ENCODE measurements around the gene GPR17. TPM values are rescaled to one million over a fixed set of nuclear protein-coding genes. Genes with fewer than 3 reads are reported as not detected.

The GPR17 gene
- polyA plus RNA-seq, 1 donor (not counting 4 experiments of a cell fraction or from before 2014, with no cell fraction given) = not detected

- dilution Hi-C loops (cut with MboI; ENCODE audit: extremely low pct_ligation_motif_present, low sequenced_read_pairs) = no loop called here
- no peaks in the 10 kb centered on the region for H3K9me3 ChIP-seq (ENCODE audit: control insufficient read depth, low read depth, low read length)
- peak; percentile 36 for DNase-seq (ENCODE audit: low read depth, low spot score)
- H3K9me1 ChIP-seq (ENCODE audit: control insufficient read depth, extremely low read depth, insufficient read depth, low read length) = no peaks in the 10 kb centered on the region
- no peak overlapping the region for H3K9ac ChIP-seq (ENCODE audit: control insufficient read depth, extremely low read depth, insufficient read depth, low read length)
- H3K27me3 ChIP-seq (ENCODE audit: control insufficient read depth, extremely low read depth, insufficient read depth, low read length) = no peaks in the 10 kb centered on the region
- no peaks in the 10 kb centered on the region for H4K20me1 ChIP-seq (ENCODE audit: control insufficient read depth, extremely low read depth, insufficient read depth, low read length)
- H2AFZ ChIP-seq (ENCODE audit: control insufficient read depth, low read length) = no peak overlapping the region
- peaks cover 8% of the 10 kb centered on the region for H3K4me1 ChIP-seq (ENCODE audit: control insufficient read depth, extremely low read depth, insufficient read depth, low read length)
- H3K4me2 ChIP-seq (ENCODE audit: control insufficient read depth, extremely low read depth, insufficient read depth, low read depth, low read length) = no peak overlapping the region
- no peak overlapping the region for H3K27ac ChIP-seq (ENCODE audit: control insufficient read depth, insufficient read depth, low read length)
- no peak for TF ChIP-seq EZH2 (IDR thresholded peaks at IDR 0.05; ENCODE audit: low read length)
- peak; percentile 86 to 90 (median 89) for TF ChIP-seq CTCF (optimal IDR thresholded peaks at IDR 0.05 in 1 of 3, IDR thresholded peaks at IDR 0.05 in 1 of 3, conservative IDR thresholded peaks at IDR 0.05 in 1 of 3; ENCODE audit: extremely low read depth in 1 of 3, insufficient read depth in 2 of 3, low read length in 3 of 3)
- H3K36me3 ChIP-seq (ENCODE audit: control insufficient read depth in 2 of 2, extremely low read depth in 1 of 2, insufficient read depth in 2 of 2, low read length in 2 of 2) = no peaks in the 10 kb centered on the region
- peak; percentile 79 for FAIRE-seq
- H3K79me2 ChIP-seq (ENCODE audit: control insufficient read depth, insufficient read depth, low read length) = no peaks in the 10 kb centered on the region
- H3K4me3 ChIP-seq (ENCODE audit: control insufficient read depth in 2 of 3, extremely low read depth in 1 of 3, insufficient read depth in 2 of 3, low read depth in 1 of 3, low read length in 3 of 3) = no peak overlapping the region
Observed at GRCh38 chr2:127649684-127650040, 3.7 kb downstream of the GPR17 start.

DNA sequence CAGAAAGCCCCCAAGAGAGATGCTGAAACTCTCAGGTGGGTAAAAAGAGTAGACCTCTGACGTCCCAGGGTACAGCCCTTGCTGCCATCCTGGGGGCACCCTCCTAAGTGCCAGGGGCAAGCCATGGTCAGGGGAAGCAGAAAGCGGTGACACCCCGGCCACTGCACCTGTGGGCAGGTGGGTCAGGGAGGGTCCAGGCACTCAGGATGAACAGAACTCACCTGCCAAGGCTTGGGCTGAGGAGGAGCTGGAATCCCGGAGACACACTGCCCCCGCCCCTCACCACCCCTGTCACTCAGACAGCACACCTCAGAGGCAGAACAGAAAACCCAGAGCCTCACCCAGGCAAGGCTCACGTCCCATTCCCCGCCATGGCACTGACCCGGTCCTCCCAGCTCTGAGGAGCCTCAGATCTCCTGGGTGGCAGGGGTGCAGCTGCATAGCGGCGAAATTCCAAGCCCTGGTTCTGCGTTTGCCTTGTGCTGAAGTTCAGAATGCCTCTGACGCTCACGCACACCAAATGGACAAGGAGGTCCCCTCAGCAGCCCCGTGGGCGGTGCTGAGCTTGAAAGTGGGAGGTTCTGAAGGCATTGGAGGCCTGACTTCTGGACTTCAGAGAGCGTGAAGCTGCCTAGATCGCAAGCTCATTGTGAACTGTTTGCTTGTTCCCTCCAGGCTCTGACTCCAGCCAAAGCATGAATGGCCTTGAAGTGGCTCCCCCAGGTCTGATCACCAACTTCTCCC is 4.3 kb downstream of the GPR17 start:
- dilution Hi-C loops (cut with MboI; ENCODE audit: extremely low pct_ligation_motif_present, low sequenced_read_pairs) = no loop called here
- H3K36me3 ChIP-seq (ENCODE audit: control insufficient read depth in 2 of 2, extremely low read depth in 1 of 2, insufficient read depth in 2 of 2, low read length in 2 of 2) = no peaks in the 10 kb centered on the region
- no peaks in the 10 kb centered on the region for H3K9me1 ChIP-seq (ENCODE audit: control insufficient read depth, extremely low read depth, insufficient read depth, low read length)
- no peak overlapping the region for H2AFZ ChIP-seq (ENCODE audit: control insufficient read depth, low read length)
- H4K20me1 ChIP-seq (ENCODE audit: control insufficient read depth, extremely low read depth, insufficient read depth, low read length) = no peaks in the 10 kb centered on the region
- TF ChIP-seq CTCF (optimal IDR thresholded peaks at IDR 0.05 in 1 of 3, IDR thresholded peaks at IDR 0.05 in 1 of 3, conservative IDR thresholded peaks at IDR 0.05 in 1 of 3; ENCODE audit: extremely low read depth in 1 of 3, insufficient read depth in 2 of 3, low read length in 3 of 3) = no peak
- no peak for TF ChIP-seq EZH2 (IDR thresholded peaks at IDR 0.05; ENCODE audit: low read length)
- H3K27me3 ChIP-seq (ENCODE audit: control insufficient read depth, extremely low read depth, insufficient read depth, low read length) = no peaks in the 10 kb centered on the region
- no peak overlapping the region for H3K4me2 ChIP-seq (ENCODE audit: control insufficient read depth, extremely low read depth, insufficient read depth, low read depth, low read length)
- no peaks in the 10 kb centered on the region for H3K79me2 ChIP-seq (ENCODE audit: control insufficient read depth, insufficient read depth, low read length)
- H3K4me3 ChIP-seq (ENCODE audit: control insufficient read depth in 2 of 3, extremely low read depth in 1 of 3, insufficient read depth in 2 of 3, low read depth in 1 of 3, low read length in 3 of 3) = no peak overlapping the region
- H3K27ac ChIP-seq (ENCODE audit: control insufficient read depth, insufficient read depth, low read length) = no peak overlapping the region
- FAIRE-seq (no peak), DNase-seq (ENCODE audit: low read depth, low spot score) (no peak)
- no peak overlapping the region for H3K9ac ChIP-seq (ENCODE audit: control insufficient read depth, extremely low read depth, insufficient read depth, low read length)
- peaks cover 8% of the 10 kb centered on the region for H3K4me1 ChIP-seq (ENCODE audit: control insufficient read depth, extremely low read depth, insufficient read depth, low read length)
- H3K9me3 ChIP-seq (ENCODE audit: control insufficient read depth, low read depth, low read length) = no peaks in the 10 kb centered on the region

Data from keratinocyte (primary cell).